ENCODE measurements around the gene CCDC85C. TPM values are rescaled to one million over a fixed set of nuclear protein-coding genes. Genes with fewer than 3 reads are reported as not detected.

CCDC85C gene
- total RNA-seq, 1 experiment from 2014 or later: 33.2 TPM

GRCh38 chr14:99517643-99518381 is 86.2 kb downstream of the CCDC85C start:
- TF ChIP-seq, protein P1, sequence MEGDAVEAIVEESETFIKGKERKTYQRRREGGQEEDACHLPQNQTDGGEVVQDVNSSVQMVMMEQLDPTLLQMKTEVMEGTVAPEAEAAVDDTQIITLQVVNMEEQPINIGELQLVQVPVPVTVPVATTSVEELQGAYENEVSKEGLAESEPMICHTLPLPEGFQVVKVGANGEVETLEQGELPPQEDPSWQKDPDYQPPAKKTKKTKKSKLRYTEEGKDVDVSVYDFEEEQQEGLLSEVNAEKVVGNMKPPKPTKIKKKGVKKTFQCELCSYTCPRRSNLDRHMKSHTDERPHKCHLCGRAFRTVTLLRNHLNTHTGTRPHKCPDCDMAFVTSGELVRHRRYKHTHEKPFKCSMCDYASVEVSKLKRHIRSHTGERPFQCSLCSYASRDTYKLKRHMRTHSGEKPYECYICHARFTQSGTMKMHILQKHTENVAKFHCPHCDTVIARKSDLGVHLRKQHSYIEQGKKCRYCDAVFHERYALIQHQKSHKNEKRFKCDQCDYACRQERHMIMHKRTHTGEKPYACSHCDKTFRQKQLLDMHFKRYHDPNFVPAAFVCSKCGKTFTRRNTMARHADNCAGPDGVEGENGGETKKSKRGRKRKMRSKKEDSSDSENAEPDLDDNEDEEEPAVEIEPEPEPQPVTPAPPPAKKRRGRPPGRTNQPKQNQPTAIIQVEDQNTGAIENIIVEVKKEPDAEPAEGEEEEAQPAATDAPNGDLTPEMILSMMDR (conservative IDR thresholded peaks at IDR 0.05): no peak
- Histone ChIP-seq H3T11ph (ENCODE audit: low read length) (no peak overlapping the region), H2BK20ac (ENCODE audit: low read depth, low read length, poor library complexity, severe bottlenecking) (no peak overlapping the region), H3K4me2 (ENCODE audit: insufficient read depth, insufficient read length, low read length) (no peak overlapping the region), H2AK5ac (ENCODE audit: insufficient read length, low read length) (no peak overlapping the region), H4K20me1 (ENCODE audit: control insufficient read depth, insufficient read depth, insufficient read length) (peaks cover 3% of the 10 kb centered on the region), H3K23ac (ENCODE audit: insufficient read length, low read depth, low read length) (no peak overlapping the region), H3K56ac (ENCODE audit: insufficient read length, low read depth, low read length) (no peak overlapping the region), H2BK15ac (ENCODE audit: low read depth, low read length) (no peak overlapping the region), H3K79me2 (ENCODE audit: insufficient read depth, low read length) (no peaks in the 10 kb centered on the region), H3K9ac (ENCODE audit: extremely low read depth, insufficient read length, low read length) (no peak overlapping the region), H2BK120ac (ENCODE audit: low read depth, low read length, poor library complexity, severe bottlenecking) (no peak overlapping the region), H3K79me1 (ENCODE audit: insufficient read depth, low read depth, low read length, poor library complexity, severe bottlenecking) (no peaks in the 10 kb centered on the region), H3K27me3 (ENCODE audit: insufficient read depth, low read length) (no peaks in the 10 kb centered on the region), H4K91ac (ENCODE audit: insufficient read length, low read depth, low read length) (no peak overlapping the region), H2AFZ (ENCODE audit: low read length) (no peak overlapping the region), H4K5ac (ENCODE audit: insufficient read length, low read depth, low read length) (no peak overlapping the region), H2BK5ac (ENCODE audit: insufficient read length, low read length) (no peak overlapping the region), H3K9me3 (ENCODE audit: control insufficient read depth, low read depth, low read length) (no peaks in the 10 kb centered on the region), H3K27ac (ENCODE audit: insufficient read length, low read depth, low read length) (no peak overlapping the region), H4K8ac (replicated peaks; ENCODE audit: insufficient read length, low read depth, low read length) (no peak overlapping the region), H3K4me1 (ENCODE audit: insufficient read depth, low read length) (peaks cover 2% of the 10 kb centered on the region; the same call in 1 of the 2 replicates), H3K18ac (ENCODE audit: insufficient read length, low read depth, low read length) (no peak overlapping the region), H3K14ac (ENCODE audit: insufficient read depth, low read length) (no peak overlapping the region), H3K23me2 (ENCODE audit: insufficient read length, low read depth, low read length, poor library complexity, severe bottlenecking) (no peaks in the 10 kb centered on the region), H2BK12ac (ENCODE audit: insufficient read length, low read depth, low read length) (no peak overlapping the region), H3K4ac (ENCODE audit: low read depth, low read length) (no peak overlapping the region)
- H3K27me3 Mint-ChIP-seq (ENCODE audit: low read depth): no peaks in the 10 kb centered on the region
- peaks cover 15 to 22% of the 10 kb centered on the region in 2 experiments for H3K4me1 Mint-ChIP-seq
- H3K36me3 Mint-ChIP-seq (ENCODE audit: insufficient read depth in 1 of 3, low read depth in 3 of 3): peaks cover 0 to 6% (median 0%) of the 10 kb centered on the region in 3 experiments; a peak in 4 of 7 replicates
- no peak overlapping the region for H3K27ac Mint-ChIP-seq
- no peaks in the 10 kb centered on the region for H3K9me3 Mint-ChIP-seq
- peak; percentile 24 for DNase-seq
- H3K4me3 Mint-ChIP-seq: no peak overlapping the region
- WGBS (ENCODE audit: extremely low coverage, insufficient read length, low lambda C conversion rate): no CpG with 5 or more reads among the region's 16 CpGs
